GM12878 (cell line): ENCODE measurements around the gene PRCP. TPM values are rescaled to one million over a fixed set of nuclear protein-coding genes. Genes with fewer than 3 reads are reported as not detected.

Experiments used
- ASH2L ChIP-seq: fragments of 300-600, 200-600 bp; sonication (generic); IDR thresholded peaks from 2 replicates; pipeline ENCODE4 v1.6.1; 2017; ENCODE audit warnings: low read depth, mild to moderate bottlenecking, borderline replicate concordance
- CBX3 ChIP-seq: fragments of 200-600 bp; sonication (generic); IDR thresholded peaks from 2 replicates; pipeline ENCODE4 v1.6.1; 2016; ENCODE audit warnings: low read depth, borderline replicate concordance
- MTA2 ChIP-seq: fragments of 450-650 bp; IDR thresholded peaks from 2 replicates; pipeline ENCODE4 v1.6.1; 2016; ENCODE audit warnings: low read depth, mild to moderate bottlenecking, moderate library complexity
- RBBP5 ChIP-seq: fragments of 200-600 bp; sonication (generic); conservative IDR thresholded peaks from 2 replicates; pipeline ENCODE4 v1.6.1; 2016
- SMARCA5 ChIP-seq: fragments of 450-650 bp; IDR thresholded peaks from 2 replicates; pipeline ENCODE4 v1.6.1; 2017; ENCODE audit warnings: mild to moderate bottlenecking
- polyA plus RNA-seq, 11 experiments: library from polyadenylated mRNA; depleted of rRNA in 4 of 11; unstranded in 6 of 11; stranded (reverse) in 5 of 11; fragments of >200 nt; fragmentation: Nextera tagmentation in 4 of 11; fragmentation: Illumina TruSeq in 1 of 11; extraction: Ambion mirVana in 4 of 11; extraction: Trizol in 1 of 11; gene quantifications; 1 replicate in 1 of 11; 2 replicates in 10 of 11; pipeline versions ENCODE4 v1.2.1 to v1.2.3, GENCODE V29; 2011 to 2016; ENCODE audit warnings: inconsistent platforms in 2 of 11, missing spikeins in 2 of 11, low read depth in 1 of 11
- total RNA-seq, 4 experiments: library from RNA; depleted of rRNA in 3 of 4; stranded (reverse); fragments of >200 nt in 3 of 4; fragmentation: Illumina TruSeq in 1 of 4; extraction: Trizol in 1 of 4; gene quantifications; 2 replicates each; pipeline versions ENCODE4 v1.2.1 to v1.2.3, GENCODE V29; 2013 to 2021
- TF ChIP-seq, protein P1 (sequence below): fragments of 450-650 bp; IDR thresholded peaks from 2 replicates; pipeline ENCODE4 v1.6.1; 2018; ENCODE audit warnings: mild to moderate bottlenecking, low read depth, moderate library complexity; ENCODE audit not compliant: partially characterized antibody
- TF ChIP-seq, protein P2 (sequence below): IDR thresholded peaks from 2 replicates; pipeline ENCODE4 v1.6.1; 2011; ENCODE audit warnings: borderline replicate concordance, low read depth, mild to moderate bottlenecking, moderate library complexity, low read length; ENCODE audit not compliant: insufficient read depth, poor library complexity, severe bottlenecking
- TF ChIP-seq, protein P3 (sequence below): fragments of 450-650 bp; IDR thresholded peaks from 2 replicates; pipeline ENCODE4 v1.6.1; 2017; ENCODE audit warnings: mild to moderate bottlenecking, moderate library complexity
- TF ChIP-seq, protein P4 (sequence below): fragments of 150-350 bp; IDR thresholded peaks from 2 replicates; pipeline ENCODE4 v1.6.1; 2014; ENCODE audit warnings: mild to moderate bottlenecking, low read depth, low read length

Gene PRCP
- total and polyA plus RNA-seq, 10 of the 15 experiments (the other 5 are each of a cell fraction or from before 2014, with no cell fraction given), result 14.9 to 43.6 (median 20.0) TPM

DNA sequence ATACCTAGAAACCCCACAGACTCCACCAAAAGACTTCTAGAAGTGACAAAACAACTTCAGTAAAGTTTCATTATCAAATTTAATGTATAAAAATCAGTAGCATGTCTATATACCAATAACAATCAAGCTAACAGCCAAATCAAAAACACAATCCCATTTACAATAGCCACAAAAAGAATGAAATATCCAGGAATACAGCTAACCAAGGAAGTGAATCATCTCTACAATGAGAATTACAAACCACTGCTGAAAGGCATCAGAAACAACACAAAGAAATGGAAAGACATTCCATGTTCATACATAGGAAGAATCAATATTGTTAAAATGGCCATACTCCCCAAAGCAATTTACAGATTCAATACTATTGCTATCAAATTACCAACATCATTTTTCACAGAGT, 46.0 kb downstream of the PRCP start (continued):
- TF ChIP-seq, protein P1, sequence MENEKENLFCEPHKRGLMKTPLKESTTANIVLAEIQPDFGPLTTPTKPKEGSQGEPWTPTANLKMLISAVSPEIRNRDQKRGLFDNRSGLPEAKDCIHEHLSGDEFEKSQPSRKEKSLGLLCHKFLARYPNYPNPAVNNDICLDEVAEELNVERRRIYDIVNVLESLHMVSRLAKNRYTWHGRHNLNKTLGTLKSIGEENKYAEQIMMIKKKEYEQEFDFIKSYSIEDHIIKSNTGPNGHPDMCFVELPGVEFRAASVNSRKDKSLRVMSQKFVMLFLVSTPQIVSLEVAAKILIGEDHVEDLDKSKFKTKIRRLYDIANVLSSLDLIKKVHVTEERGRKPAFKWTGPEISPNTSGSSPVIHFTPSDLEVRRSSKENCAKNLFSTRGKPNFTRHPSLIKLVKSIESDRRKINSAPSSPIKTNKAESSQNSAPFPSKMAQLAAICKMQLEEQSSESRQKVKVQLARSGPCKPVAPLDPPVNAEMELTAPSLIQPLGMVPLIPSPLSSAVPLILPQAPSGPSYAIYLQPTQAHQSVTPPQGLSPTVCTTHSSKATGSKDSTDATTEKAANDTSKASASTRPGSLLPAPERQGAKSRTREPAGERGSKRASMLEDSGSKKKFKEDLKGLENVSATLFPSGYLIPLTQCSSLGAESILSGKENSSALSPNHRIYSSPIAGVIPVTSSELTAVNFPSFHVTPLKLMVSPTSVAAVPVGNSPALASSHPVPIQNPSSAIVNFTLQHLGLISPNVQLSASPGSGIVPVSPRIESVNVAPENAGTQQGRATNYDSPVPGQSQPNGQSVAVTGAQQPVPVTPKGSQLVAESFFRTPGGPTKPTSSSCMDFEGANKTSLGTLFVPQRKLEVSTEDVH, result no peak
- TF ChIP-seq, protein P2, sequence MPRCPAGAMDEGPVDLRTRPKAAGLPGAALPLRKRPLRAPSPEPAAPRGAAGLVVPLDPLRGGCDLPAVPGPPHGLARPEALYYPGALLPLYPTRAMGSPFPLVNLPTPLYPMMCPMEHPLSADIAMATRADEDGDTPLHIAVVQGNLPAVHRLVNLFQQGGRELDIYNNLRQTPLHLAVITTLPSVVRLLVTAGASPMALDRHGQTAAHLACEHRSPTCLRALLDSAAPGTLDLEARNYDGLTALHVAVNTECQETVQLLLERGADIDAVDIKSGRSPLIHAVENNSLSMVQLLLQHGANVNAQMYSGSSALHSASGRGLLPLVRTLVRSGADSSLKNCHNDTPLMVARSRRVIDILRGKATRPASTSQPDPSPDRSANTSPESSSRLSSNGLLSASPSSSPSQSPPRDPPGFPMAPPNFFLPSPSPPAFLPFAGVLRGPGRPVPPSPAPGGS, result no peak
- TF ChIP-seq CBX3, result no peak
- TF ChIP-seq, protein P3, sequence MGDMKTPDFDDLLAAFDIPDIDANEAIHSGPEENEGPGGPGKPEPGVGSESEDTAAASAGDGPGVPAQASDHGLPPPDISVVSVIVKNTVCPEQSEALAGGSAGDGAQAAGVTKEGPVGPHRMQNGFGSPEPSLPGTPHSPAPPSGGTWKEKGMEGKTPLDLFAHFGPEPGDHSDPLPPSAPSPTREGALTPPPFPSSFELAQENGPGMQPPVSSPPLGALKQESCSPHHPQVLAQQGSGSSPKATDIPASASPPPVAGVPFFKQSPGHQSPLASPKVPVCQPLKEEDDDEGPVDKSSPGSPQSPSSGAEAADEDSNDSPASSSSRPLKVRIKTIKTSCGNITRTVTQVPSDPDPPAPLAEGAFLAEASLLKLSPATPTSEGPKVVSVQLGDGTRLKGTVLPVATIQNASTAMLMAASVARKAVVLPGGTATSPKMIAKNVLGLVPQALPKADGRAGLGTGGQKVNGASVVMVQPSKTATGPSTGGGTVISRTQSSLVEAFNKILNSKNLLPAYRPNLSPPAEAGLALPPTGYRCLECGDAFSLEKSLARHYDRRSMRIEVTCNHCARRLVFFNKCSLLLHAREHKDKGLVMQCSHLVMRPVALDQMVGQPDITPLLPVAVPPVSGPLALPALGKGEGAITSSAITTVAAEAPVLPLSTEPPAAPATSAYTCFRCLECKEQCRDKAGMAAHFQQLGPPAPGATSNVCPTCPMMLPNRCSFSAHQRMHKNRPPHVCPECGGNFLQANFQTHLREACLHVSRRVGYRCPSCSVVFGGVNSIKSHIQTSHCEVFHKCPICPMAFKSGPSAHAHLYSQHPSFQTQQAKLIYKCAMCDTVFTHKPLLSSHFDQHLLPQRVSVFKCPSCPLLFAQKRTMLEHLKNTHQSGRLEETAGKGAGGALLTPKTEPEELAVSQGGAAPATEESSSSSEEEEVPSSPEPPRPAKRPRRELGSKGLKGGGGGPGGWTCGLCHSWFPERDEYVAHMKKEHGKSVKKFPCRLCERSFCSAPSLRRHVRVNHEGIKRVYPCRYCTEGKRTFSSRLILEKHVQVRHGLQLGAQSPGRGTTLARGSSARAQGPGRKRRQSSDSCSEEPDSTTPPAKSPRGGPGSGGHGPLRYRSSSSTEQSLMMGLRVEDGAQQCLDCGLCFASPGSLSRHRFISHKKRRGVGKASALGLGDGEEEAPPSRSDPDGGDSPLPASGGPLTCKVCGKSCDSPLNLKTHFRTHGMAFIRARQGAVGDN, result no peak
- no peak for TF ChIP-seq RBBP5
- TF ChIP-seq ASH2L, result no peak
- TF ChIP-seq, protein P4, sequence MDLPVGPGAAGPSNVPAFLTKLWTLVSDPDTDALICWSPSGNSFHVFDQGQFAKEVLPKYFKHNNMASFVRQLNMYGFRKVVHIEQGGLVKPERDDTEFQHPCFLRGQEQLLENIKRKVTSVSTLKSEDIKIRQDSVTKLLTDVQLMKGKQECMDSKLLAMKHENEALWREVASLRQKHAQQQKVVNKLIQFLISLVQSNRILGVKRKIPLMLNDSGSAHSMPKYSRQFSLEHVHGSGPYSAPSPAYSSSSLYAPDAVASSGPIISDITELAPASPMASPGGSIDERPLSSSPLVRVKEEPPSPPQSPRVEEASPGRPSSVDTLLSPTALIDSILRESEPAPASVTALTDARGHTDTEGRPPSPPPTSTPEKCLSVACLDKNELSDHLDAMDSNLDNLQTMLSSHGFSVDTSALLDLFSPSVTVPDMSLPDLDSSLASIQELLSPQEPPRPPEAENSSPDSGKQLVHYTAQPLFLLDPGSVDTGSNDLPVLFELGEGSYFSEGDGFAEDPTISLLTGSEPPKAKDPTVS, result no peak
- TF ChIP-seq MTA2, result no peak
- TF ChIP-seq SMARCA5, result no peak
